Measurements from ENCODE around the gene TBL1X. TPM values are rescaled to one million over a fixed set of nuclear protein-coding genes. Genes with fewer than 3 reads are reported as not detected.

The TBL1X gene
- total and polyA plus RNA-seq, 2 of the 8 experiments (the other 6 are each of a cell fraction or from before 2014, with no cell fraction given), result 13.3 to 25.6 TPM

- H2BK120ac ChIP-seq (replicated peaks; ENCODE audit: low read depth, low read length), result no peak overlapping the region
- no peaks in the 10 kb centered on the region for H4K20me1 ChIP-seq (replicated peaks in 1 of 2; ENCODE audit: control insufficient read depth in 1 of 2, insufficient read depth in 2 of 2, low read length in 2 of 2)
- H3K79me1 ChIP-seq (ENCODE audit: low read depth, low read length), result no peaks in the 10 kb centered on the region
- no peak overlapping the region for H3K23ac ChIP-seq (ENCODE audit: insufficient read length)
- H3K18ac ChIP-seq (ENCODE audit: extremely low read depth, low read length), result no peak overlapping the region
- H4K5ac ChIP-seq (ENCODE audit: insufficient read length, low read depth, low read length), result no peak overlapping the region
- H2AFZ ChIP-seq (ENCODE audit: low read length), result no peak overlapping the region
- no peak overlapping the region for H2BK12ac ChIP-seq (ENCODE audit: low read depth, low read length)
- POLR2A ChIA-PET (ENCODE audit: partially characterized antibody), result no interaction called here
- H3K27me3 ChIP-seq (replicated peaks in 1 of 4; ENCODE audit: control insufficient read depth in 3 of 4, extremely low read depth in 1 of 4, insufficient read depth in 3 of 4, low read length in 3 of 4), result no peaks in the 10 kb centered on the region
- peaks cover 0 to 3% (median 0%) of the 10 kb centered on the region in 4 experiments; a peak in 3 of 7 replicates for H3K4me1 ChIP-seq (replicated peaks in 1 of 4; ENCODE audit: control insufficient read depth in 3 of 4, insufficient read depth in 4 of 4, low read length in 3 of 4)
- DNase-seq (ENCODE audit: low read depth in 1 of 2, low spot score in 2 of 2) (no peak), FAIRE-seq (no peak)
- CTCF ChIA-PET (ENCODE audit: partially characterized antibody), result interaction anchor here (0.9 kb wide), 1 partner anchor 9 kb away, joined by 4 read pairs; no protein-coding TSS in a partner anchor
- no peak overlapping the region for H3K4me2 ChIP-seq (ENCODE audit: insufficient read depth in 1 of 2, low read depth in 2 of 2, low read length in 2 of 2)
- no peak overlapping the region for H2BK15ac ChIP-seq (ENCODE audit: low read length)
- 92% methylated on average over 6 of the region's 11 CpGs; no CpG with 5 or more reads in 1 of the 2 experiments for WGBS, 2 experiments (ENCODE audit: extremely low coverage in 1 of 2, insufficient coverage in 1 of 2, insufficient read length in 1 of 2, insufficient replicate concordance in 2 of 2, low coverage in 1 of 2, low lambda C conversion rate in 2 of 2, missing lambda C conversion rate in 1 of 2)
- peaks cover 0 to 4% (median 2%) of the 10 kb centered on the region in 4 experiments; a peak in 3 of 8 replicates for H3K36me3 ChIP-seq (ENCODE audit: control insufficient read depth in 2 of 4, insufficient read depth in 4 of 4, low read length in 3 of 4)
- H3K4me3 ChIP-seq (ENCODE audit: extremely low read depth in 1 of 4, insufficient read depth in 2 of 4, low read depth in 3 of 4, low read length in 4 of 4), result no peak overlapping the region
- no peak overlapping the region for H2BK20ac ChIP-seq (ENCODE audit: low read length)
- H3K14ac ChIP-seq (ENCODE audit: insufficient read length), result no peak overlapping the region
- no peaks in the 10 kb centered on the region for H3K9me3 ChIP-seq (ENCODE audit: insufficient read depth in 2 of 2, low read depth in 1 of 2, low read length in 1 of 2)
- no peak overlapping the region for H3K27ac ChIP-seq (ENCODE audit: low read depth, low read length)
- H2BK5ac ChIP-seq (ENCODE audit: low read depth, low read length), result no peak overlapping the region
- no peak overlapping the region for H4K91ac ChIP-seq (replicated peaks; ENCODE audit: insufficient read length, low read length)
- no peak overlapping the region for H4K8ac ChIP-seq (ENCODE audit: extremely low read depth, insufficient read depth, low read length)
- no peaks in the 10 kb centered on the region for H3K23me2 ChIP-seq (ENCODE audit: low read depth, low read length)
- H3K79me2 ChIP-seq (ENCODE audit: control insufficient read depth in 1 of 2, insufficient read depth in 2 of 2, low read length in 2 of 2), result no peaks in the 10 kb centered on the region
- H2AK5ac ChIP-seq (ENCODE audit: low read depth, low read length), result no peak overlapping the region
- no peak overlapping the region for H3K4ac ChIP-seq (replicated peaks; ENCODE audit: insufficient read length, low read depth, low read length)
- no peak overlapping the region for H3K9ac ChIP-seq (replicated peaks in 1 of 4; ENCODE audit: extremely low read depth in 1 of 4, low read depth in 3 of 4, low read length in 3 of 4)
- no peak overlapping the region for H3K56ac ChIP-seq (replicated peaks; ENCODE audit: insufficient read length, low read depth, low read length)
- TF ChIP-seq FOSL1 (IDR thresholded peaks at IDR 0.05; ENCODE audit: insufficient read depth, low read depth, low read length) (no peak), CTCF (IDR thresholded peaks at IDR 0.05; ENCODE audit: control extremely low read depth in 1 of 3, insufficient read depth in 1 of 3, low read depth in 1 of 3, low read length in 3 of 3) (no peak), SUZ12 (IDR thresholded peaks at IDR 0.05; ENCODE audit: low read length) (no peak), CHD1 (IDR thresholded peaks at IDR 0.05; ENCODE audit: low read depth, low read length) (no peak), KDM1A (IDR thresholded peaks at IDR 0.05; ENCODE audit: borderline replicate concordance, low read length) (no peak), POLR2A (IDR thresholded peaks at IDR 0.05; ENCODE audit: control extremely low read depth in 1 of 2, low read depth in 2 of 2, low read length in 2 of 2) (no peak), KDM4A (IDR thresholded peaks at IDR 0.05; ENCODE audit: low read depth, low read length, severe bottlenecking) (no peak), HDAC6 (IDR thresholded peaks at IDR 0.05; ENCODE audit: low read depth, low read length) (no peak), EP300 (IDR thresholded peaks at IDR 0.05; ENCODE audit: borderline replicate concordance in 1 of 2, low read depth in 2 of 2, low read length in 2 of 2) (no peak), SAP30 (IDR thresholded peaks at IDR 0.05; ENCODE audit: insufficient read depth, insufficient replicate concordance, low read length) (no peak)
Measured at GRCh38 chrX:9745417-9746115, 280.7 kb downstream of the TBL1X start.

Measured in H1 (cell line).